Liver (tissue), 2 donors: ENCODE measurements around the gene SNAI1.

ENCODE experiments used
- GABPA ChIP-seq, 2 donors: IDR thresholded peaks in 1 of 2; conservative IDR thresholded peaks in 1 of 2; 2 replicates each; pipeline ENCODE4 v1.6.1; 2016; ENCODE audit warnings: antibody characterized with exemption in 2 of 2, mild to moderate bottlenecking in 1 of 2, moderate library complexity in 1 of 2
- HNF4A ChIP-seq, 2 donors: conservative IDR thresholded peaks; 2 replicates each; pipeline ENCODE4 v1.6.1; 2016; ENCODE audit warnings: antibody characterized with exemption in 2 of 2, mild to moderate bottlenecking in 2 of 2
- RAD21 ChIP-seq, 2 donors: IDR thresholded peaks; 2 replicates each; pipeline ENCODE4 v1.6.1; 2016; ENCODE audit warnings: antibody characterized with exemption in 2 of 2, mild to moderate bottlenecking in 2 of 2
- donor health status: healthy.

- TF ChIP-seq RAD21 (IDR thresholded peaks at IDR 0.05) (no peak), GABPA (IDR thresholded peaks at IDR 0.05 in 1 of 2, conservative IDR thresholded peaks at IDR 0.05 in 1 of 2) (no peak), HNF4A (conservative IDR thresholded peaks at IDR 0.05) (no peak)
Observed at GRCh38 chr20:49941456-49941855, 41.3 kb upstream of the SNAI1 start.
